Progenitor cell of endocrine pancreas (in vitro differentiated cells): ENCODE measurements around the gene INTS11. TPM values are rescaled to one million over a fixed set of nuclear protein-coding genes. Genes with fewer than 3 reads are reported as not detected.

Experiments used
- DNase-seq: peaks from one replicate; pipeline ENCODE4 v3.0.0; 2021; ENCODE audit warnings: low spot score; ENCODE audit not compliant: unreplicated experiment
- H3K27ac Mint-ChIP-seq: 2 replicates; pipeline ENCODE4 v1.8.0; 2021; ENCODE audit warnings: mild to moderate bottlenecking, moderate library complexity, mixed read lengths
- H3K27me3 Mint-ChIP-seq: 2 replicates; pipeline ENCODE4 v1.8.0; 2021; ENCODE audit warnings: mixed read lengths
- H3K36me3 Mint-ChIP-seq: 2 replicates; pipeline ENCODE4 v1.8.0; 2022; ENCODE audit warnings: mixed read lengths; ENCODE audit not compliant: insufficient read depth
- H3K4me1 Mint-ChIP-seq: 2 replicates; pipeline ENCODE4 v1.8.0; 2021; ENCODE audit warnings: low read depth, mixed read lengths
- H3K4me3 Mint-ChIP-seq: 2 replicates; pipeline ENCODE4 v1.8.0; 2021; ENCODE audit warnings: low read depth, mild to moderate bottlenecking, moderate library complexity, mixed read lengths
- H3K9me3 Mint-ChIP-seq: 2 replicates; pipeline ENCODE4 v1.8.0; 2021; ENCODE audit warnings: low read depth, mixed read lengths
- total RNA-seq: library from RNA; stranded (reverse); gene quantifications from 2 replicates; pipeline ENCODE4 v1.2.1, GENCODE V29; 2021
- TF ChIP-seq, protein P1 (sequence below): fragments of 200-600 bp; sonication (generic); IDR thresholded peaks from one replicate; pipeline ENCODE4 v1.5.0; 2021; ENCODE audit warnings: antibody characterized with exemption, mild to moderate bottlenecking; ENCODE audit not compliant: unreplicated experiment

Gene INTS11
- total RNA-seq, 1 donor from 2014 or later = 177 TPM

DNA sequence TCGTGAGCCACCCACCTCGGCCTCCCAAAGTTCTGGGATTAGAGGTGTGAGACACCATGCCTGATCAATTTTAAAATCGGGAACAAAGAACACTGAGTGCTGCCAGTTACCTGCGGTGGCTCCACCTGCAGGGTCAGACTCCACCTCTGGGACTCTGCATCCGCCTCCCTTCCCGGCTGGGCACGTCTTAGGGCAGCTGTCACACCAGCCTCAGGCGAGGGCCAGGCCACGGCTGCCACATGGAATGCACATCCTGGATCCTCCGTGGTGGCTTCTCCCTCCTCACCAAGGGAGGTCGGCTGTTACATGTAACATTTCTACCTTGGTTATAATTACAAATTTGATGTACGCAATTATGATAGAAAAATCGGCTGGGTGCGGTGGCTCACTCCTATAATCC lies 39.8 kb upstream of the INTS11 start:
- peaks cover 10% of the 10 kb centered on the region for H3K27me3 Mint-ChIP-seq
- H3K4me1 Mint-ChIP-seq = peaks cover 5% of the 10 kb centered on the region
- H3K4me3 Mint-ChIP-seq = no peak overlapping the region
- no peaks in the 10 kb centered on the region for H3K9me3 Mint-ChIP-seq
- H3K36me3 Mint-ChIP-seq = no peaks in the 10 kb centered on the region
- H3K27ac Mint-ChIP-seq = no peak overlapping the region
- DNase-seq = no peak
- TF ChIP-seq, protein P1, sequence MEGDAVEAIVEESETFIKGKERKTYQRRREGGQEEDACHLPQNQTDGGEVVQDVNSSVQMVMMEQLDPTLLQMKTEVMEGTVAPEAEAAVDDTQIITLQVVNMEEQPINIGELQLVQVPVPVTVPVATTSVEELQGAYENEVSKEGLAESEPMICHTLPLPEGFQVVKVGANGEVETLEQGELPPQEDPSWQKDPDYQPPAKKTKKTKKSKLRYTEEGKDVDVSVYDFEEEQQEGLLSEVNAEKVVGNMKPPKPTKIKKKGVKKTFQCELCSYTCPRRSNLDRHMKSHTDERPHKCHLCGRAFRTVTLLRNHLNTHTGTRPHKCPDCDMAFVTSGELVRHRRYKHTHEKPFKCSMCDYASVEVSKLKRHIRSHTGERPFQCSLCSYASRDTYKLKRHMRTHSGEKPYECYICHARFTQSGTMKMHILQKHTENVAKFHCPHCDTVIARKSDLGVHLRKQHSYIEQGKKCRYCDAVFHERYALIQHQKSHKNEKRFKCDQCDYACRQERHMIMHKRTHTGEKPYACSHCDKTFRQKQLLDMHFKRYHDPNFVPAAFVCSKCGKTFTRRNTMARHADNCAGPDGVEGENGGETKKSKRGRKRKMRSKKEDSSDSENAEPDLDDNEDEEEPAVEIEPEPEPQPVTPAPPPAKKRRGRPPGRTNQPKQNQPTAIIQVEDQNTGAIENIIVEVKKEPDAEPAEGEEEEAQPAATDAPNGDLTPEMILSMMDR = no peak

DNA sequence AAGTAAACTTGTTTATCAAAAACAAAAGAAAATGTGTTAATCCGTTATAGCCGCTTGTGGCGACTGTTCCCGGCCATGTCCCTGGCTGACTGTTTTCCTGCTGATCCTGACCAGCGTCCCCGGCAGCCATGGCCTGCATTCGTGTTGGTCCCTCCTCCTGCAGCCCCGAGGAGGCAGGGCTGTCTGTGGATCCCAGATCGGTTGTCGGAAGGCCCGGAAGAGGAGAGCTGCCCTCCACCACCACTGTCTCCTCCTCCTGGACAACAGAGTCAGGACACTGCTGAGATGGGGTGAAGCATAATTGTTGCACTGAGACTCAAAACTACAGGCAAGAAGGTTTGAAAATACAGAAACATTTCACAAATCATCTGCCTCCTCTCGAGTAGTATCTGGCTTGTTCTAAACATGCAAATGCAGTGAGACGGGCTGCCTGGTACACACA lies 37.5 kb upstream of the INTS11 start:
- peak; percentile 8 for DNase-seq

DNA sequence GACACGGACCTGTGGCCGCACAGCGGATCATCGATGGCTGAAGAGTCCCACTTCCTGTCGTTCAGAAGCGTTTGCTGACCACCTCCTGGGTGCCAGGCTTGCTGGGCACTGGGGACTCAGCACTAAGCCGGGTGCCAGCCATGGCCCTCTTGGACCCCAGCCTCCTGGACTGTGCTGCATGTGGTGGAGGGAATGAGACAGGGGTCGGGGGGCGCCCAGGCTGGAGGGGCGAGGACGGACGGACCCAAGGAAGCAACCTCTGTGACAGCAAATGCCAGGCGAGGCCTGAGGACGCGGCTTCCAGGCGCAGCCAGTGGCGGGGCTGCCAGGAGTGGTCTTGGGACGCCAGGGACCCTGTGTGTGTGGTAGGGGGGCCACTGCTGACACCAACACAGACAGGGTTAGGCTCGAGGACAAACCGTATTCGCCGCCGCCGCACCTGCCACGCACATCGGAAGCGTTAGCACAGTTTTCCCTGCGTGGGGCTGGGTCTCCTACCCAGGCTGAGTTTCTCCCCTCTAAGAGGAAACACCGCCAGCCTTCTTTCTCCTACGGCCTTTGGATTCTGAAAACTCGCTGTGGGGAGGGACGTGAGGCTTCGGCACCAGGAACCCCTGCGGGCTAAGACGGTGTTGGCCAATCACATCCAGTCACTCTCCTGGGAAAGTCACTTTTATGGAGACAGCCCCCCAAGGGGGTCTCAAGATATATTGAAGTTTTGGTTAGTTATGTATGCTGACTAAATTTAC lies 36.9 kb upstream of the INTS11 start:
- no peaks in the 10 kb centered on the region for H3K36me3 Mint-ChIP-seq
- TF ChIP-seq, protein P1 = no peak
- H3K4me3 Mint-ChIP-seq = no peak overlapping the region
- peaks cover 10% of the 10 kb centered on the region for H3K27me3 Mint-ChIP-seq
- no peak overlapping the region for H3K27ac Mint-ChIP-seq
- DNase-seq = peak; percentile 7
- H3K4me1 Mint-ChIP-seq = peaks cover 14% of the 10 kb centered on the region
- H3K9me3 Mint-ChIP-seq = no peaks in the 10 kb centered on the region

More for the DNA sequence above, 37.5 kb upstream of the INTS11 start:
- Mint-ChIP-seq H3K4me3 (no peak overlapping the region), H3K36me3 (no peaks in the 10 kb centered on the region), H3K27ac (no peak overlapping the region), H3K27me3 (peaks cover 10% of the 10 kb centered on the region), H3K4me1 (peaks cover 14% of the 10 kb centered on the region), H3K9me3 (no peaks in the 10 kb centered on the region)
- TF ChIP-seq, protein P1 = no peak

DNA sequence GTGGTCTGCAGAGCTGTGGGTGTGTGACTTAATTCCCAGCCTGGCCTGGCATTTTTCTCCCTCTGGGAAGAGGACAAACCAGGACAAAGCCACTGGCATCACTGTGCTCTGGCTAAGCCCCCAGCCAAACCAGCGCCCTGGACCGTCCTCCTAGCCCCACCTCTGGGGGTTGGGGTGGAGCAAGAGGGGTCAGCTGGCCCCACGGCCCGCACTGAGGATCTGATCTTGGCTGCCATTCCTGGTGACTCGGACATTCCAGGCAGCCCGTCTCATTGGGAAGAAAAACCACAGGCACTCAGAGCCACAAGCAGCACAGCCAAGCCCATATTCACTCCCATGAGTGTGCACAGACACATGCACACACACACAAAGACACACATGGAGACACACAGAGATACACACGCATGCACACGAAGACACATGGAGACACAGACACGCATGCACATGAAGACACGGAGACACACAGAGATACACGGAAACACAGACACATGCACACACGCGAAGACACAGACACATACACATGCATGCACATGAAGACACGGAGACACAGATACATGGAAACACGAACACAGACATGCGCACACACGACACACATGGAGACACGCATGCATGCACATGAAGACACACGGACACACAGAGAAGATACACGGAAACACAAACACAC lies 36.2 kb upstream of the INTS11 start:
- Mint-ChIP-seq H3K27me3 (peaks cover 10% of the 10 kb centered on the region), H3K36me3 (no peaks in the 10 kb centered on the region), H3K9me3 (no peaks in the 10 kb centered on the region), H3K27ac (peak overlapping the region; percentile 50), H3K4me1 (peaks cover 14% of the 10 kb centered on the region), H3K4me3 (no peak overlapping the region)
- TF ChIP-seq, protein P1 = no peak
- peak; percentile 8 for DNase-seq

DNA sequence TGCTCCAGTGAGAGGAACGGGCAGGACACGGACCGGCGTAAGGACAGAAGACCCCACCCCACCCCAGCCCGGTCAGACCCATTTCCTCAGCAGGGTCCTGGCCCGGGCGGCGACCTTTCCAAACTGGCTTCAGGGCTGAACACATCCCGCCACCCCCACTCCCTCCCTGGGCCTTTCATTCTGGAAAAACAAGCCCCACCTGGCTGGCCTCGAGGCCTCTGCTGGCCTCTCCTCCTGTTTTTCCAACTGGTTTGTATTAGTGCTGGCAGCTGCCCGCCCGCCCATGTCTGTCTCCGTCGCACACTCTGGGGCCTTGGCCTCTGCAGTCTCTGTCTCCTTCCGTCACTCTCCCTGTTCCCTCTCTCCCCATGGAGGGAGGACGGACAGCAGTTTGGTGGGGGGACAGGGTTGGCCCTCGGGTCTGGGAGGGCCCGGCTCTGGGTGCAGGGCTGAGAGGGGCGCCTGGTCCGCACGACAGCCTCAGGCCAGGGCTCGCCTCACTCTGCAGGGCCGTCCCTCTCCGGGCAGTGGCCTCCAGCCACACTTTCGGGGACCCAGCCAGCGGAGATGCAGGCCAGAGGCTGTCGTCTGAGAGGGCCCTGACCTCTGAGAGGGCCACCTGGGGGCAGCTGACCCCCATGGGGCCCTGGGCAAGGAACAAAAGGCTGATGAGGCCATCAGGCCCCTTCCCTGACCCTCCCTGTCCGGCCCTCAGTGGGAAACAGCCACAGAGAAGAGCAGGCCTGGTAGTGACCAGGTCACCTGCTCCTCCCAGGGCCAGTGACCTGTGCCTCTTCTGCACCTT lies 35.4 kb upstream of the INTS11 start:
- Mint-ChIP-seq H3K27me3 (peaks cover 10% of the 10 kb centered on the region), H3K4me3 (no peak overlapping the region), H3K27ac (peak overlapping the region; percentile 29), H3K36me3 (no peaks in the 10 kb centered on the region), H3K9me3 (no peaks in the 10 kb centered on the region), H3K4me1 (peaks cover 14% of the 10 kb centered on the region)
- TF ChIP-seq, protein P1 = no peak
- peak; percentile 9 for DNase-seq
